GM21528 (cell line): ENCODE data around the gene MRPL37.
"Not testable (repeated sequence)": the region's sequence is repeated elsewhere in the genome, so short reads cannot be mapped to it uniquely, and the experiment has no call there.

ENCODE experiments used
- ATAC-seq: cut with Tn5 transposase; IDR thresholded peaks from one replicate; pipeline ENCODE4 v1.9.1; 2021; ENCODE audit warnings: mild to moderate bottlenecking, moderate library complexity; ENCODE audit not compliant: unreplicated experiment, low FRiP score

MRPL37 gene

DNA sequence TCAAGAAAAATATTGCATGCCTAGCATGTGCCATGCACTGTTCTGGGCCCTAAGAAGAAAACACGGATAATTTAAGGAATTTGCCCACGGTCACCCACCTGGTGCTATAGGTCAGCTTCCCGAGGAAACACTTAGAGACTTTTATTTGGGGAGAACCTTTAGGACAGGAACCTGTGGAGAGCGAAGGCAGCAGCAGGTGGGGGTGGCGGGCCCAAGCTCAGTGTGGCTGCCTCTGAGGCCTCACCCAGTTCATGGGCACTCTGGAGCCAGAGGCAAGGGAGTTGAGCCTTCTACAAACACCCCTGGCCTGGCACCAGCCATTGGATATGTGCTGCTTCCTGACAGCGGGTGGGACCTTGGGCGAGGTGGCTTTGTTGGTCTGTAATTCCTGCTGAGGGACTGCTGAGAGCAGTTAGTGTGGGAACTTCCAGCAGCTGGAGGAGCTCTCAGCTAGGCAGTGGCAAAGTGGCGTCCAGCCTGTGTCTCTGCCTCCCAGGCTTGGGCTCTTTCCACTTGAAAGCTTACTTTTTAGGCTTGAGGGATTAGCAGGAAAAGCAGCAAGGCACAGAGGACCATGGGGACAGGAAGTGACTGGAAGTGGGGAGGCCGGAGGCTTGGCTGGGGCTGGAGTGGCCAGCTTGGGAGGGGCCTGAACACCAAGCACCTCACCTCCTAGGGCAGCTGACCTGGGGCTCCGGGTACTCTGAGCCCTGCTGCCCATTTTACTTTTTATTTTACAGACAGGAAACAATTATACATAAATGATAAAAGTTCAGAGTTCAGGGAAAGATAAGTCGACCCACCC is 19.1 kb downstream of the MRPL37 start:
- ATAC-seq: no peak

DNA sequence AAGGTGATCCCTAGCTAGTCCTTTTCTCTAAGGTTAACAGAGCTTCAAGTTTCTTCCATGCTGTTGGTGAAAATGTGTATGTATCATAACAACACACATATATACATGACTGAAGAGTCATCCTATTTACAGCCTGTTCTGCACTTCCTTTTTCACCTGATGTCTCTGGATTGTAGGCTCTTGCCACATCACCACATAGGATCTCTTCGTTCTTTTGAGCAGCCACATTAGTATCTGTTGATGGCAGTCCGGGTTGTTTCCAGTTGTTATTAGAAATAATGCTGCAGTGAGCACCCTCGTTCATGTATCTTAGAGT is 19.7 kb downstream of the MRPL37 start:
- ATAC-seq: no peak

DNA sequence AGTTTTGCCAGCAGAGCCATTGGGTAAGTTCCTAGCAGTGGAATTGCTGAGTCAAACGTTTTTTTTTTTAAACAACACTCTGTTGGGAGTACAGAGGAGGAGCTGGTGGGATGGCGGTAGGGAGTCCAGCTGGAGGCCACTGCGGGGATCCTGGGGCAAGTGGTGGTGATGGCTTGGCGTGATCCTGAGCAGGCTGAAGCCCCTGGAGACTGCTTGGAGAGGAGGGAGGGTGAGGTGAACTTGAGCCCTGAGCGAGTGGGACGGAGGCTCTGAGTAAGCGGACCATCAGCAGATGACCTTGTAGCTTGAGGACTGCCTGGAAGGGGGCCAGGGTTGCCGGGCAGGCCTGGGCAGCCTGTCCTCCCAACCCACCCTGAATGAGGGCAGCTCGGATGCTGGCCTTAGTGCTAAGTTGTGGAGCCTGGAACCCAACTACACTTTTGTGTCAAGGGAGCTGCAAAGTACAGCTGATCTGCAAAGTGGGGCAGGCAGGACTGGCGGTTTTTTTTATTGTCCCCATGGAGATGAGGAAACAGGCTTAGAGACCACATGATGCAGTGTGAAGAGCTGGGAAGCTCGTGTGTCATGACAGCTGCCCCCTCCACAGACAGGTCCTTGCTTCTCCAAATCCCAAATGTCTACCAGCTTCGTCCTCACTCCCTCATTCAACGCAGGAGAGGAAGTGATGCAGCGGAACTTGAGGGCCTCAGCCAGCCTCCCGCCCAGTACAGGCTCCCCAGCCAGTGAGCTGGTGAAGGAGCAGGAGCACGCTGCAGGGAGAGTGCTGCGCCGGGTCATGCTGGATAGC is 20.2 kb downstream of the MRPL37 start:
- no peak for ATAC-seq

- no peak for ATAC-seq
Observed at GRCh38 chr1:54221113-54221834, 21.3 kb downstream of the MRPL37 start.

- ATAC-seq: no peak
Observed at GRCh38 chr1:54221867-54222484, 22.0 kb downstream of the MRPL37 start.

DNA sequence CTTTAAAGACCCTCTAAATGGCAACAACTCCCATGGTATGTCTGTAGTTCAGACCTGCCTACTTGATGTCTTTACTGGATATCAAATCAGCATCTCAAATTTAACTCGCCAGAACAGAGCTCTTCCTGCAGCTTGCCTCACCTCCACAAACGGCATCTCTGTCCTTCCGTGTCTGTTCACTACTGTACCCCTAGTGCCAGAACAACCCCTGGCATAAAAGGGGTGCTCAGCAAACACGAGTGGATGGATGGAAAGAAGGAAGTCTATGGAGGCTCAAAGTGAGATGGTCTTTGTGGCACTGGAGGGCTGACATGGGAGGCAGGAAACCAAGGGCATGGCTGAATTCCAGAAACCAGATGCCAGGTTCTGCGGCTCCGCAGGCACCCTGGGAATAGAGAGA is 22.7 kb downstream of the MRPL37 start:
- ATAC-seq: no peak

GRCh38 chr1:54223441-54224202 is 23.7 kb downstream of the MRPL37 start:
- no peak for ATAC-seq

DNA sequence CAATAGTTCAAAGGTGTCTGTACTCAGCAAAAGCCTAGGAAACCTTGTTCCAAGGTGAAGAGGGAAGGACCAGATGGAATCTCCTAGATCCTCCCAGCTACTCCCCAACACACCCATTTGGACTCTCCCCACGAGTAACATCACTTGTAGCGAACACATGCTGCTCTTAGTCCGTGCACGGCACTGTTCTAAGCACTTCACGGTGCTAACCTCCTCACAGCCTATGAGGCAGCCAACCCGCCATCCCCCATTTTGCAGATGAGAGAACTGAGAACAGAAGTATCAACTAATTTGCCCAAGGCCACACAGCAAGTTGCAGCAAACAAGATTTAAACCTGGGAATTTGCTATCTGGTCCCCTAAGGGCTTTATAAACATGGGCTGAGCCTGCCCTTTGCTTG is 24.3 kb downstream of the MRPL37 start:
- ATAC-seq: no peak

GRCh38 chr1:54225378-54225777 is 25.4 kb downstream of the MRPL37 start:
- no peak for ATAC-seq

DNA sequence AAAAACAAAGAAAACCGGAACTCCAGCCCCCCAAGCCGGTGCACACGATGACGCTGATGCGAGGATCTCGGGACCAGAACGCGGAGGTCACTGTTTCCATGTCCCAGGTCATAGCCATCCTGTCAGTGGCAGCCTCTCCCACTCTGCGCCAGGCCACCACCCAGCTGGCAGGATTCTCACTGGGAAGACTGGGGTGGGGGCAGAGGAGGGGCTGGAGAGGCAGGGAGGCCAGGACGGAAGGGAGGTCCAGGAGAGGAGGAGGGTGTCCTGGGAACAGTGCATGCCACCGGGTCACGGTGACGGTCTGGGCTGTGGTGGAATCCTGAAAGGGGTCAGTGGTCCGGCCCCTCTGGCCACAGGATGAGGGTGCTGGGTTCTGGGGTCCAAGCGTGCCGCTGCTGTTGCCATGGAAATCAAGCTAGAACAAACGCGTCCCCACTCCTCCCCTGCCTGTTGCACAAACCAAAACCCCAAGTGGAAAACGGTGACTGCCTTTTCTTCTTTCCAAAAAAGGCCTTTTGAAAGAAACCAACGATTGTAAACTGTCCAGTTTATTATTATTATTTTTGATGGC is 26.1 kb downstream of the MRPL37 start:
- no peak for ATAC-seq

- ATAC-seq: no peak
Observed at GRCh38 chr1:54227091-54227602, 27.2 kb downstream of the MRPL37 start.

DNA sequence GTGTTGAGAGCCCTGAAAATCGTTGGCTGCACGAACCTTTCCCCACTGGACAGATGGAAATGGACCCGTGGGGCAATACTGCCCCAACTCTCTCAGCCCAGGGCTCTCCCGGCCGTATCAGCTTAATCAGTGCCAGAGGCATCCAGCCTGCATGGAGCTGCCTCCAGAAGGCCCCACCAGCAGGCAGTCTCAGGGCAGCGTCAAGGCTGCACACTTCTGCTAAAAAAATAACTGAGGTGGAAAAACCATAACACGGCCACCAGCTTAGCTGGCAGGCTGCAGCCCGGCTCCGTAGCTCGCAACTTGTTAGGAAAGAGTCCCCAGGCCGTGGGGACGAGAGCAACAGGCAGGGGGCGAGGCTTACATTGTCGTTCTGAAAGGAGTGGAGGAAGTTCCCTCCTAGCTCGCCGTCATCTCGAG is 27.9 kb downstream of the MRPL37 start:
- ATAC-seq: no peak

DNA sequence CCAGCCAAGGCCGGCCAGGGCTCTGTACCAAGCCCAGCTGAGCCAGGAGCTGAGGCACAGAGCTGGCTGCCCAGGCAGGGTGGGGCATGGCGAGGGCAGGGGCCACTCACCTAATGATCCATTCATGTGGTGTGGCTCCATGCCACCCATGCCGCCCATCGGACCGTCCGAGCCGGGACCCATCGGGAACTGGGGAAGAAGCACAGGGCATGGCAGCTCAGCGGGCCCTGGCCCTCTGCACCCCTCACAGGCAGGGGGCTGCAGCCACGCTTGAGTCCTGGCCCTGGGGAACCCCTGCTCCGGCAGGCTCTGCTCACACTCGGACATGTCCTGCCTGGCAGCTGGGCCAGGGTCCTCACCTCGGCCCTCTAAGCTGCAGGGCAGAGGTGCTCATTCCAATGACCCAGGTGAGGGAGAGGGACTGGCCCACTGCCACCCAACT is 28.7 kb downstream of the MRPL37 start:
- ATAC-seq: no peak

DNA sequence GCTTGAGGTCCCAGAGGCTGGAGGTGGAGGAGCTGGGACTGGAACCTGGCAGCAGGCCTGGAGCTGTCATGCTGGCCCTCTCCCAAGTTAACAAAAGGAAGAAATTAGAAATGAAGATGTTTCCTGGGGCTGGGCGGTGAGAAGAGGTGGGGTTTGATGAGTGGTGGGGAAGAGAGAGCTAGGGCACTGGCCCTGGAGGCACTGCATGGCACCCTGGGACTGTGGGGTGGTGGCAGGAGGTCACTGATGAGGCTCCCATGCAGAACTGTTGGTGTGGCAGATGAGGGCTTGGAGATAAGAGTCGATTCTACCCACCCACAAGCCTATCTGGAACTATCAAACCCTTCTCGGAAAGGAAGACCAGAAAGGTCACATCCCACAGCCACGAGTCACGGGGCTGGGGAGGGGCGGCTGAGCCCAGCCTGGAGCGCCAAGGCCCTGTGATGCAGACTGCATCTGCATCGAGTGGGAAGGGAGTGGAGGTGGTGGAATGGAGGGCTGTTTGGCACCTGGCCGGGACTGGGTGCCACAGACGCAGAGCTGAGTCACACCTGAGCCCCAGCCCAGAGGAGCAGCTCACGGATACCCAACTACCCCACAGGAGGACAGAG is 29.4 kb downstream of the MRPL37 start:
- ATAC-seq: no peak

- ATAC-seq: no peak
Observed at GRCh38 chr1:54230507-54231339, 30.8 kb downstream of the MRPL37 start.

DNA sequence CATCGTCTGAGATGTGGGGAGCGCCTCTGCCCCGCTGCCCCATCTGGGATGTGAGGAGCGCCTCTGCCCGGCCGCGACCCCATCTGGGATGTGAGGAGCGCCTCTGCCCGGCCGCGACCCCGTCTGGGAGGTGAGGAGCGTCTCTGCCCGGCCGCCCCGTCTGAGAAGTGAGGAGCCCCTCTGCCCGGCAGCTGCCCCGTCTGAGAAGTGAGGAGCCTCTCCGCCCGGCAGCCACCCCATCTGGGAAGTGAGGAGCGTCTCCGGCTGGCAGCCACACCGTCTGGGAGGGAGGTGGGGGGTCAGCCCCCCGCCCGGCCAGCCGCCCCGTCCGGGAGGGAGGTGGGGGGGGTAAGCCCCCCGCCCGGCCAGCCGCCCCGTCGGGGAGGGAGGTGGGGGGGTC is 33.2 kb downstream of the MRPL37 start:
- ATAC-seq: not testable (repeated sequence)

GRCh38 chr1:54234284-54234683 is 34.3 kb downstream of the MRPL37 start:
- no peak for ATAC-seq

DNA sequence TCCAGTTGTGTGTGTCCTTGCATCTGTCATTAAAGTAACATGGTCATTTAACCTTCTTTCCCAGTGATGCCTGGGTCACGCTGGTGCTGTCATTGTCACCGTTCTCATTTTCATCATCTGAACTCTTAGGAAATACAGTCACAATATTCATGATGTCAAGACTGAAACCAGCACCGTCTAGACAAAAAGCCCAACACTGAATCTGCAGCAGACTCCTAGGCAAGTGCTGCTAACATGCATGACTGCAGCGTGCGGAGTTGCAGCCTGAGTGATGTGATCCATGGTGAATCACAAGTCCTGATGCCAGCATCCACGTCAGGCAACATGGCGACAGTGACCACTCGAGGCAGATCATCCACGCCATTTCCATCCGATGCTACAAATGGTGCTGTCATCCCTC is 37.6 kb downstream of the MRPL37 start:
- no peak for ATAC-seq
